Stimulated activated CD4-positive, alpha-beta T cell treated with anti-CD3 and anti-CD28 coated beads, Interleukin-12 subunit alpha, Interleukin-12 subunit beta, amount 100 ng/mL, for 4 hours (primary cell): ENCODE data around the gene ZNF599.
A peak's percentile ranks its signal among the peaks of the same experiment; 100 is the strongest.

ENCODE experiments used
- DNase-seq: peaks from one replicate; pipeline ENCODE4 v3.0.0-alpha.2; 2020

The ZNF599 gene

GRCh38 chr19:34734537-34735103, 38.4 kb downstream of the ZNF599 start:
- DNase-seq: no peak

DNA sequence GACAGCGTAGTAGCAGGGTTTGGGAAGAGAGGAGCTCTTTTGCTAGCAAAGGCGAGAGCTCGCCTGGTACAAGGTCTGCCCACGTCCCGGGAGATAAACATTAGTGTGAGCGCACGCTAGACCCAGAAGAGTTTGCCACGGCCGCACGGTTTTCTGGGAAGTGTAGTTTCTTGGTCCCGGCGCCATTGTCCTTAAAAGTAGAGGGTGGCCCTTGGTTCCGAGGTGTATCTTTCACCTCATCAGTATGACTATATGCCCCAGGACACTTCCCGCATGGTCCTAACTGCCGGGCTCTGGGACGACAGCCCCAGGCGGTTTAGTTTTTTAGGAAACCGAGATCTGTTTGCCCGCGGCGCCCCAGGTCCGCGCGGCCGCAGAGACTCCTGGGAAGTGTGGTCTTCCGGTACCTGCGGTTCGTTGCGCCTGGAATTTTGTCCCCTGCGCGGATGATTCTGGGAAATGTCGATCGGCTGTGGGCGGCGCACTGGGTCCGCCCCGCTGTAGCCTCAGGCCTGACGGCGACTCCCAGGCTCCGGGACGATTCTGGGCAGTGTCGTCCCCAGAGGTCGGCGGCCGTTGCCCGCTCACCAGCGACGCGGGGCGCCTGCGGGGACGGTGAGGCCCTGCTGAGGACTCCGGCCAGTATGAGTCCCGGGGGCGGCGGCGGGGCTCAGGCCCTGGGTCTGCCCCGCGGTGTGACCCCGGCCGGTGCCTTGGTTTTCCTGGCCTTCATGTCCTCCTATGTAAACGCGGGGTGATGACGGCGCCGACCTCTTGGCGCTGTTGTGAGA, 39.1 kb downstream of the ZNF599 start, which contains the start of gene ZNF181:
Gene ZNF181, plus strand, starts transcription at position 498 of the 791 bp plus-strand sequence. CDS start 795 bp downstream, outside the sequence.
- DNase-seq: peak; percentile 76

GRCh38 chr19:34733266-34733745, 39.7 kb downstream of the ZNF599 start:
- no peak for DNase-seq

GRCh38 chr19:34732612-34733211, 40.3 kb downstream of the ZNF599 start:
- no peak for DNase-seq

DNA sequence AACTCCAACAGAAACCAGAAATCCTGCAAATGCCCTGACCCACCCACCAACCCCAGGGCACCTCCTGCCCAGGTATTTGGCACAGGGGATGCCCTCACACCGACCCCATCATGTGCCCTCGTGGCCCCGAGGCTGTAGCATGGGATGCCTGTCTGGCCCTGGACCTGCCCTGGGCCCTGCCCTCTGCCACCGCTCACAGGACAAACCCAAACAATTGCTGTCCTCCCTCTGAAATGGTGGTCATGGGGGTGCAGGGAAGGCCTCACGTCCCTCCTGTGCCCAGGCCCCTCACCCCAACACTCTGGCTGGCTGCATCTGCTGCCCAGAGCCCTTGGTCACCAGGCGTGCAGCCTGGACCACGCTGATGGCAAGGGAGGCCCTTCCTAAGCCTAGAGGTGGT, 41.1 kb downstream of the ZNF599 start:
- DNase-seq: no peak

- no peak for DNase-seq
These were observed 41.8 kb downstream of the ZNF599 start for GRCh38 chr19:34731019-34731829.

GRCh38 chr19:34725400-34725799, 47.6 kb downstream of the ZNF599 start:
- DNase-seq: no peak

DNA sequence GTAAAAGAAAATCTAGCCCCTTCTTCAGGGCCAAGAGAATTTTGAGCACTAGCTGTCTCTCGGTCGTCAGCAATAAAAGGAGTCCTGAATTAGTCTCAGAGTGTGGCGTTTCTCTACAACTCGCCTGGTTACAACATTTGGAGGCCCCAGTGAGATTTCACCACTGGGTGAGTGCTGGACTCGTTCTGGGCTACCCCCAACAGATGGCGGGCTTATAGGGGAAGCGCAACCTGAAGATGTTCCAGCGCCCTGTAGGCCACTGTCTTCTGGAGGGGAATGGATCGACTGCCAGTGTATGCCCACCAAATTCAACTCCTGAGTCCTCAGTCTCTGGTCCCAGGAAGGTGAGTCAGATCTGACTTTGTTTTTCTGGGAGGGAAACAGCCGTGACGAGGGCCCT, 50.7 kb downstream of the ZNF599 start:
- DNase-seq: no peak

- no peak for DNase-seq
These were observed 57.7 kb downstream of the ZNF599 start for GRCh38 chr19:34715357-34715756.

DNA sequence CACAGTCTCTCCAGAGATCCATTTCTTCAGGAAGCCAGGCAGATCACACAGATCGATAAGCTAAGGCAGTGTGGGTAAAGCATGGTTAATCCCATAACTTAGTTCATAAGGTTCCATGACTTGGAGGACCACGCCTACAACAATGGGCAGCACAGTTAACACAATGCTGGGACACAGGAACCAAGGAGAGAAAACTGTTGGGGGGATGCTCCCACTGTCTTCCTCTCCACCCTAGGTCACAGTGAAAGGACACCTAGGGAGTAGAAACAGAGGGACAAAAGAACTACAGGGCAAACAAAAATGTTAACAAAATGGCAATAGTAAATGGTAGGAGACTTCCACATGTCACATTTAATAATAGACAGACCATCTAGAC, 59.8 kb downstream of the ZNF599 start:
- DNase-seq: no peak

GRCh38 chr19:34712395-34713261, 60.4 kb downstream of the ZNF599 start:
- no peak for DNase-seq

DNA sequence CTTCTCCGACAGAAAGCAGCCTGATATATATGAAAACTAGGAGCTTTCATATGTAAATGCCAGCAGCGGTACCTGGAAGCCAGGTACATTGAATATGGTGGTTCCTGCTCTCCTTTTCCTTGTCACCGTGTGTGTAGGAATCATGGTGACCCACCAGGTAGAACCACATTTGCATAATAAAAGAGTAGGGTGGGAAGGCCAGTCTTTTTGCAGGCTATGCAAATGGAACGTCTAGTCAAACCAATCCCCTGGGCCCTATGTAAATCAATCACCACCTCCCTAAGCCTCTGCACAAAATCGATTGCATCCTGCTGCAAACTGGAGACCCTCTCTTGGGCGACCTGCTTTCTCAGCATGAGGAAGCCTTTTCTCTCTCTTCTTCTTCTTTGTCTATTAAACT, 61.1 kb downstream of the ZNF599 start:
- no peak for DNase-seq
